Prostate gland (tissue), 2 donors: ENCODE data around the gene FUT8.

Experiments
- CTCF ChIP-seq, 4 experiments: fragments of 200-600 bp in 2 of 4; fragments of 450-650 bp in 2 of 4; sonication (generic) in 2 of 4; IDR thresholded peaks; 1 replicate in 3 of 4; 2 replicates in 1 of 4; pipeline ENCODE4 v1.5.1; 2016 to 2019; ENCODE audit warnings: antibody characterized with exemption in 4 of 4, mild to moderate bottlenecking in 2 of 4, moderate library complexity in 2 of 4
- POLR2A ChIP-seq: fragments of 450-650 bp; IDR thresholded peaks from one replicate; pipeline ENCODE4 v1.6.1; 2016; ENCODE audit warnings: antibody characterized with exemption, mild to moderate bottlenecking
- POLR2AphosphoS5 ChIP-seq: sonication (generic); formaldehyde crosslinking; IDR thresholded peaks from one replicate; pipeline ENCODE4 v1.6.1; 2017; ENCODE audit warnings: antibody characterized with exemption

- TF ChIP-seq POLR2AphosphoS5 (no peak), CTCF (IDR thresholded peaks at IDR 0.05) (no peak), POLR2A (no peak)
Observed at GRCh38 chr14:65425885-65426284, 13.4 kb downstream of the FUT8 start.
